CD14-positive monocyte (primary cell): Measurements from ENCODE around the gene ZNF554. TPM values are rescaled to one million over a fixed set of nuclear protein-coding genes. Genes with fewer than 3 reads are reported as not detected.

Source experiments
- DNase-seq, 3 donors: peaks; one replicate each; pipeline ENCODE4 v3.0.0-alpha.2; 2011 to 2022
- H2AFZ ChIP-seq: 2 replicates; pipeline ENCODE4 v1.6.0; 2012; ENCODE audit warnings: mild to moderate bottlenecking, low read depth, low read length, inconsistent platforms; ENCODE audit not compliant: insufficient read depth, poor library complexity, severe bottlenecking
- H3K27ac ChIP-seq, 2 donors: 1 replicate in 1 of 2; 2 replicates in 1 of 2; pipeline ENCODE4 v1.5.1; 2012 to 2013; ENCODE audit warnings: low read length in 2 of 2, control low read depth in 1 of 2, inconsistent platforms in 1 of 2, low read depth in 1 of 2, mild to moderate bottlenecking in 1 of 2
- H3K27me3 ChIP-seq, 2 donors: one replicate each; pipeline versions ENCODE4 v1.6.0 to v1.6.1; 2011 to 2013; ENCODE audit warnings: low read length in 2 of 2; ENCODE audit not compliant: control insufficient read depth in 2 of 2, insufficient read depth in 2 of 2
- H3K36me3 ChIP-seq, 2 donors: replicated peaks in 1 of 2; 1 replicate in 1 of 2; 2 replicates in 1 of 2; pipeline versions ENCODE4 v1.5.1 to v1.6.1; 2012 to 2013; ENCODE audit warnings: low read length in 2 of 2, control low read depth in 1 of 2, inconsistent platforms in 1 of 2, mild to moderate bottlenecking in 1 of 2; ENCODE audit not compliant: insufficient read depth in 2 of 2, control insufficient read depth in 1 of 2
- H3K4me1 ChIP-seq, 2 donors: 1 replicate in 1 of 2; 2 replicates in 1 of 2; pipeline versions ENCODE4 v1.5.1 to v1.6.1; 2012 to 2013; ENCODE audit warnings: low read length in 2 of 2, control low read depth in 1 of 2, inconsistent platforms in 1 of 2, mild to moderate bottlenecking in 1 of 2, moderate library complexity in 1 of 2; ENCODE audit not compliant: insufficient read depth in 2 of 2, control insufficient read depth in 1 of 2
- H3K4me2 ChIP-seq: replicated peaks from 2 replicates; pipeline ENCODE3; 2012; ENCODE audit warnings: low read length, moderate library complexity, mild to moderate bottlenecking; ENCODE audit not compliant: poor library complexity, severe bottlenecking; ENCODE audit errors: extremely low read depth
- H3K4me3 ChIP-seq, 3 experiments: fragments of 200-600 bp in 1 of 3; sonication (generic) in 1 of 3; replicated peaks in 1 of 3; 1 replicate in 2 of 3; 2 replicates in 1 of 3; pipeline ENCODE4 v1.5.1; 2011 to 2013; ENCODE audit warnings: low read length in 3 of 3, mild to moderate bottlenecking in 3 of 3, control low read depth in 2 of 3, low read depth in 2 of 3, inconsistent platforms in 1 of 3, moderate library complexity in 1 of 3
- H3K79me2 ChIP-seq: 2 replicates; pipeline ENCODE4 v1.6.0; 2012; ENCODE audit warnings: mild to moderate bottlenecking, control low read depth, inconsistent platforms, low read length, moderate library complexity; ENCODE audit not compliant: insufficient read depth
- H3K9ac ChIP-seq: 2 replicates; pipeline ENCODE4 v1.6.0; 2017; ENCODE audit warnings: low read length, mild to moderate bottlenecking; ENCODE audit not compliant: insufficient read depth, poor library complexity, severe bottlenecking
- H3K9me3 ChIP-seq, 2 donors: replicated peaks in 1 of 2; 1 replicate in 1 of 2; 2 replicates in 1 of 2; pipeline versions ENCODE4 v1.5.1 to v1.6.1; 2012 to 2013; ENCODE audit warnings: low read length in 2 of 2, control low read depth in 1 of 2; ENCODE audit not compliant: control insufficient read depth in 1 of 2, insufficient read depth in 1 of 2
- H4K20me1 ChIP-seq: 2 replicates; pipeline ENCODE4 v1.6.0; 2012; ENCODE audit warnings: mild to moderate bottlenecking, low read length, control low read depth, moderate library complexity; ENCODE audit not compliant: insufficient read depth
- H3K27ac Mint-ChIP-seq, 7 donors: one replicate each; pipeline ENCODE4 v1.8.0; 2020; ENCODE audit warnings: mild to moderate bottlenecking in 7 of 7, mixed read lengths in 7 of 7, moderate library complexity in 6 of 7, inconsistent platforms in 2 of 7
- H3K27me3 Mint-ChIP-seq, 3 donors: one replicate each; pipeline ENCODE4 v1.8.0; 2021 to 2022; ENCODE audit warnings: low read depth in 3 of 3, mild to moderate bottlenecking in 3 of 3, mixed read lengths in 3 of 3, moderate library complexity in 3 of 3, inconsistent platforms in 1 of 3
- H3K36me3 Mint-ChIP-seq, 2 donors: one replicate each; pipeline ENCODE4 v1.8.0; 2020; ENCODE audit warnings: mixed read lengths in 2 of 2, inconsistent platforms in 1 of 2, mild to moderate bottlenecking in 1 of 2
- H3K4me1 Mint-ChIP-seq: one replicate; pipeline ENCODE4 v1.8.0; 2020; ENCODE audit warnings: mild to moderate bottlenecking, mixed read lengths
- H3K4me3 Mint-ChIP-seq, 2 donors: one replicate each; pipeline ENCODE4 v1.8.0; 2020; ENCODE audit warnings: mild to moderate bottlenecking in 2 of 2, mixed read lengths in 2 of 2, moderate library complexity in 1 of 2
- H3K9me3 Mint-ChIP-seq, 7 donors: one replicate each; pipeline ENCODE4 v1.8.0; 2020 to 2022; ENCODE audit warnings: mixed read lengths in 7 of 7, mild to moderate bottlenecking in 6 of 7, moderate library complexity in 6 of 7, inconsistent platforms in 2 of 7
- WGBS: methylation state at CpG from one replicate; pipeline ENCODE4 v1.1.5; 2013; ENCODE audit warnings: missing lambda C conversion rate; ENCODE audit not compliant: insufficient coverage; 5-methylcytosine and 5-hydroxymethylcytosine counted together
- intact Hi-C, 2 donors: fragments of 100-400 bp; cut with micrococcal nuclease; formaldehyde crosslinking; loops; one replicate each; pipeline versions ENCODE4 v1.15.0 to v1.15.1; 2023
- polyA plus RNA-seq, 3 donors: library from polyadenylated mRNA; depleted of rRNA in 1 of 3; unstranded in 2 of 3; stranded (reverse) in 1 of 3; fragments of 300-500 nt in 2 of 3; fragments of >200 nt in 1 of 3; fragmentation: Illumina TruSeq in 2 of 3; gene quantifications; 1 replicate in 2 of 3; 2 replicates in 1 of 3; pipeline ENCODE4 v1.2.3, GENCODE V29; 2012 to 2021
- TF ChIP-seq, protein P1 (sequence below): fragments of 200-600 bp; IDR thresholded peaks from one replicate; pipeline ENCODE4 v1.8.0; 2022; ENCODE audit warnings: antibody characterized with exemption, mild to moderate bottlenecking

The ZNF554 gene
- polyA plus RNA-seq, 3 donors, result 0.79 to 1.7 (median 0.91) TPM

DNA sequence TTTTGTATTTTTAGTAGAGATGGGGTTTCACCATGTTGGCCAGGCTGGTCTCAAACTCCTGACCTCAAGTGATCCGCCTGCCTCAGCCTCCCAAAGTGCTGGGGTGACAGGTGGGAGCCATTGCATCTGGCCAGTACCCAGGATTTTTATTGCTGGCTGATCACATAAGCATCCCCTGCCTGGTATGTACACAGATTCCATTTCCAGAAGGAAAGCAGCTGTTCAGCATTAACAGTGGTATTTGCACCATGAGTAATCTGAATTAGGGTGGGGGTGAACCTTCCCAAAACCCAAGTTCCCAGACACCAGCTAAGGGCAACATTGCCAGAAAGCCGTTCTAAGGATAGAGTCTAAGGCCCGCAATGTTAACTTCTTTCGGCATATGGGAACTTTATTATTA is 28.9 kb downstream of the ZNF554 start:
- Histone ChIP-seq H3K4me2 (no peak overlapping the region), H3K4me1 (peaks cover 9% of the 10 kb centered on the region in 2 donors), H3K9ac (no peak overlapping the region), H2AFZ (no peak overlapping the region), H3K9me3 (peaks cover 61 to 63% of the 10 kb centered on the region in 2 donors), H3K36me3 (peaks cover 33 to 64% of the 10 kb centered on the region in 2 donors), H3K27me3 (no peaks in the 10 kb centered on the region), H3K27ac (no peak overlapping the region), H3K79me2 (peaks cover 36% of the 10 kb centered on the region), H3K4me3 (no peak overlapping the region), H4K20me1 (peaks cover 5% of the 10 kb centered on the region)
- H3K4me3 Mint-ChIP-seq, result no peak overlapping the region
- 100% methylated on average over 1 of the region's 4 CpGs for WGBS
- H3K36me3 Mint-ChIP-seq, result peaks cover 56 to 76% of the 10 kb centered on the region in 2 donors
- DNase-seq, result no peak
- no peaks in the 10 kb centered on the region for H3K27me3 Mint-ChIP-seq
- H3K27ac Mint-ChIP-seq, result no peak overlapping the region
- peaks cover 42 to 74% (median 67%) of the 10 kb centered on the region in 7 donors for H3K9me3 Mint-ChIP-seq
- intact Hi-C loops, result no loop called here
- H3K4me1 Mint-ChIP-seq, result peaks cover 11% of the 10 kb centered on the region
- TF ChIP-seq, protein P1, sequence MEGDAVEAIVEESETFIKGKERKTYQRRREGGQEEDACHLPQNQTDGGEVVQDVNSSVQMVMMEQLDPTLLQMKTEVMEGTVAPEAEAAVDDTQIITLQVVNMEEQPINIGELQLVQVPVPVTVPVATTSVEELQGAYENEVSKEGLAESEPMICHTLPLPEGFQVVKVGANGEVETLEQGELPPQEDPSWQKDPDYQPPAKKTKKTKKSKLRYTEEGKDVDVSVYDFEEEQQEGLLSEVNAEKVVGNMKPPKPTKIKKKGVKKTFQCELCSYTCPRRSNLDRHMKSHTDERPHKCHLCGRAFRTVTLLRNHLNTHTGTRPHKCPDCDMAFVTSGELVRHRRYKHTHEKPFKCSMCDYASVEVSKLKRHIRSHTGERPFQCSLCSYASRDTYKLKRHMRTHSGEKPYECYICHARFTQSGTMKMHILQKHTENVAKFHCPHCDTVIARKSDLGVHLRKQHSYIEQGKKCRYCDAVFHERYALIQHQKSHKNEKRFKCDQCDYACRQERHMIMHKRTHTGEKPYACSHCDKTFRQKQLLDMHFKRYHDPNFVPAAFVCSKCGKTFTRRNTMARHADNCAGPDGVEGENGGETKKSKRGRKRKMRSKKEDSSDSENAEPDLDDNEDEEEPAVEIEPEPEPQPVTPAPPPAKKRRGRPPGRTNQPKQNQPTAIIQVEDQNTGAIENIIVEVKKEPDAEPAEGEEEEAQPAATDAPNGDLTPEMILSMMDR, result no peak

DNA sequence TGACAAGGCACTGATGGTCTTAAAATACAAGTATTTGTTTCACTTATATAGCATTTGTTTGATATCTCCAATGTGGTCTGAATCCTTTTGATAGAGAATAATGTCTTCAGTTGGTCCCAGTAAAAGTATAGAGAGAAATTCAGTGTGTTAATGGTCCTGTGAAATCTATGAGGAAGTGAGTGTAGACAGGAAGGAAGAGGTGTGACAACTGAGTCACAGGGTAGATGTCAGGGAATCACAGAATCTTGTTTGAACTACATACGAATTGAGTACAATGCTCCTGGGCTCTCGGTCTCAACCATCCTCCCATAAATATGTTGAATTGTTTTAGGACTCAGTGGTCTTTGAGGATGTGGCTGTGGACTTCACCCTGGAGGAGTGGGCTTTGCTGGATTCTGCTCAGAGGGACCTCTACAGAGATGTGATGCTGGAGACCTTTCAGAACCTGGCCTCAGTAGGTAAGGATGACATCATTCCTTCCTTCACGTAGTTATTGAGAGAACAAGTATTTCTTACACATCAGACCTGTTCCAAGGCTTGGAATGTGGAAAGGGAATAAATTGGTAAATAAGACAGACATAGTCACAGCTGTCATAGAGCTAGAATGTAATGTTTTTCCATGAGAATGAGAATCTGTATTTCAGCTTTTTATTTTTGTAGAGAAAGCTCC is 30.7 kb downstream of the ZNF554 start:
- Histone ChIP-seq H4K20me1 (peaks cover 5% of the 10 kb centered on the region), H3K9me3 (peaks cover 69 to 79% of the 10 kb centered on the region in 2 donors), H3K4me2 (no peak overlapping the region), H3K9ac (no peak overlapping the region), H3K4me3 (peak overlapping the region in 1 of 3 experiments; percentile 9), H2AFZ (no peak overlapping the region), H3K36me3 (peaks cover 34 to 68% of the 10 kb centered on the region in 2 donors), H3K4me1 (peaks cover 9% of the 10 kb centered on the region in 2 donors), H3K79me2 (peaks cover 22% of the 10 kb centered on the region), H3K27me3 (no peaks in the 10 kb centered on the region), H3K27ac (peak overlapping the region in 1 of 2 donors; percentile 39)
- TF ChIP-seq, protein P1, result no peak
- peak in 2 of 3 donors; percentile 31 to 35 for DNase-seq
- Mint-ChIP-seq H3K27me3 (peaks cover 0 to 2% (median 0%) of the 10 kb centered on the region in 3 donors), H3K9me3 (peaks cover 52 to 92% (median 83%) of the 10 kb centered on the region in 7 donors), H3K4me1 (peaks cover 11% of the 10 kb centered on the region), H3K27ac (peak overlapping the region in 5 of 7 donors; percentile 12 to 74 (median 45)), H3K36me3 (peaks cover 53 to 77% of the 10 kb centered on the region in 2 donors), H3K4me3 (no peak overlapping the region)
- intact Hi-C loops, result no loop called here
- WGBS, result no CpG with 5 or more reads among the region's 3 CpGs
